Suprapubic skin (tissue), 4 donors: Measurements from ENCODE around the gene SPSB3.

Experiments used
- POLR2A ChIP-seq, 2 donors: fragments of 450-650 bp; IDR thresholded peaks; one replicate each; pipeline ENCODE4 v1.6.1; 2017; ENCODE audit warnings: antibody characterized with exemption in 2 of 2, mild to moderate bottlenecking in 2 of 2, moderate library complexity in 2 of 2
- POLR2AphosphoS5 ChIP-seq, 3 donors: sonication (generic); formaldehyde crosslinking; IDR thresholded peaks; one replicate each; pipeline ENCODE4 v1.6.1; 2017; ENCODE audit warnings: antibody characterized with exemption in 3 of 3
- TF ChIP-seq, protein P1 (sequence below), 2 donors: fragments of 200-600 bp in 1 of 2; fragments of 450-650 bp in 1 of 2; sonication (generic) in 1 of 2; IDR thresholded peaks; one replicate each; pipeline ENCODE4 v1.5.1; 2016 to 2019; ENCODE audit warnings: antibody characterized with exemption in 2 of 2, mild to moderate bottlenecking in 1 of 2, moderate library complexity in 1 of 2

DNA sequence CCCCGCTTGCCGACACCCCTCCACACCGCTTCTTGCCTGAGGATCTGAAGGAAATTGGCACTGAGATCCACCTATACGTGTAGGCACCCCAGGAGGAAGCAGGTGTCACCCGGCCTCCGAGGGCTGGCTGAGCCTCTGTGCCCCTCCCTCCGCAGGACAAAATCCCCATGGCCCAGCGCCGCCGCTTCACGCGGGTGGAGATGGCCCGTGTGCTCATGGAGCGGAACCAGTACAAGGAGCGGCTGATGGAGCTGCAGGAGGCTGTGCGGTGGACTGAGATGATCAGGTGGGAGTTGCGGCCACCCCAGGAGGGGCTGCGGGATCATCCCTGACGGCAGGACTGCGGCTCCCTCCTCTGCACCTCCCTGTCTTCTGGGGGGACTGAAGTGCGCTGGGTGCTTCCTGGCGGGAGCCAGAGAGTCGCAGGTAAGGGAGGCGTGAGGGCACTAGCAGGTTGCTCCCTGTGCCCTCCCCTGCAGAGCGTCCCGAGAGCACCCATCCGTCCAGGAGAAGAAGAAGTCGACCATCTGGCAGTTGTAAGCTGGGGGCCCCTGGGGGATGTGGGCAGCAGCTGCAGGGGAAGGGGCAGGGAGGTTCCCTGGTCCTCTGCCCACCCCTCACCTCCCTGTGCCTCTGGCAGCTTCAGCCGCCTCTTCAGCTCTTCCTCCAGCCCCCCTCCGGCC, 20.0 kb downstream of the SPSB3 start:
- TF ChIP-seq, protein P1, sequence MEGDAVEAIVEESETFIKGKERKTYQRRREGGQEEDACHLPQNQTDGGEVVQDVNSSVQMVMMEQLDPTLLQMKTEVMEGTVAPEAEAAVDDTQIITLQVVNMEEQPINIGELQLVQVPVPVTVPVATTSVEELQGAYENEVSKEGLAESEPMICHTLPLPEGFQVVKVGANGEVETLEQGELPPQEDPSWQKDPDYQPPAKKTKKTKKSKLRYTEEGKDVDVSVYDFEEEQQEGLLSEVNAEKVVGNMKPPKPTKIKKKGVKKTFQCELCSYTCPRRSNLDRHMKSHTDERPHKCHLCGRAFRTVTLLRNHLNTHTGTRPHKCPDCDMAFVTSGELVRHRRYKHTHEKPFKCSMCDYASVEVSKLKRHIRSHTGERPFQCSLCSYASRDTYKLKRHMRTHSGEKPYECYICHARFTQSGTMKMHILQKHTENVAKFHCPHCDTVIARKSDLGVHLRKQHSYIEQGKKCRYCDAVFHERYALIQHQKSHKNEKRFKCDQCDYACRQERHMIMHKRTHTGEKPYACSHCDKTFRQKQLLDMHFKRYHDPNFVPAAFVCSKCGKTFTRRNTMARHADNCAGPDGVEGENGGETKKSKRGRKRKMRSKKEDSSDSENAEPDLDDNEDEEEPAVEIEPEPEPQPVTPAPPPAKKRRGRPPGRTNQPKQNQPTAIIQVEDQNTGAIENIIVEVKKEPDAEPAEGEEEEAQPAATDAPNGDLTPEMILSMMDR (IDR thresholded peaks at IDR 0.05): no peak
- TF ChIP-seq POLR2A (IDR thresholded peaks at IDR 0.05): no peak
- no peak for TF ChIP-seq POLR2AphosphoS5 (IDR thresholded peaks at IDR 0.05)
